Fibroblast of mammary gland (primary cell): ENCODE measurements around the gene YARS1.
"Not testable (repeated sequence)": the region's sequence is repeated elsewhere in the genome, so short reads cannot be mapped to it uniquely, and the experiment has no call there.

Experiments
- DNase-seq: peaks from one replicate; pipeline ENCODE4 v3.0.0-alpha.2; 2010; ENCODE audit warnings: low read depth
- H3K4me3 ChIP-seq: 2 replicates; pipeline ENCODE4 v1.5.1; 2011; ENCODE audit warnings: low read depth, mild to moderate bottlenecking, low read length, moderate library complexity; ENCODE audit not compliant: control insufficient read depth
- CTCF ChIP-seq: conservative IDR thresholded peaks from 2 replicates; pipeline ENCODE4 v1.5.1; 2011; ENCODE audit warnings: low read depth, low read length, inconsistent platforms; ENCODE audit not compliant: control insufficient read depth, insufficient read depth

Gene YARS1

GRCh38 chr1:32806290-32806689 is 10.9 kb downstream of the YARS1 start:
- no peak for TF ChIP-seq CTCF
- H3K4me3 ChIP-seq: no peak overlapping the region
- no peak for DNase-seq

- DNase-seq, H3K4me3 ChIP-seq: not testable (repeated sequence)
Measured at GRCh38 chr1:32804460-32804859, 12.7 kb downstream of the YARS1 start.

- no peak for TF ChIP-seq CTCF
- DNase-seq: peak; percentile 64
- H3K4me3 ChIP-seq: no peak overlapping the region
Measured at GRCh38 chr1:32801096-32801715, 16.0 kb downstream of the YARS1 start.

- H3K4me3 ChIP-seq: no peak overlapping the region
- no peak for TF ChIP-seq CTCF
- no peak for DNase-seq
Measured at GRCh38 chr1:32798679-32799416, 18.3 kb downstream of the YARS1 start.

GRCh38 chr1:32798191-32798590 is 19.0 kb downstream of the YARS1 start:
- TF ChIP-seq CTCF: no peak
- no peak overlapping the region for H3K4me3 ChIP-seq

GRCh38 chr1:32797456-32797855 is 19.7 kb downstream of the YARS1 start:
- no peak for TF ChIP-seq CTCF
- DNase-seq: no peak
- H3K4me3 ChIP-seq: no peak overlapping the region

More at GRCh38 chr1:32798191-32798590, 19.0 kb downstream of the YARS1 start:
- DNase-seq: no peak

- DNase-seq: peak; percentile 65
- H3K4me3 ChIP-seq: not testable (repeated sequence)
Measured at GRCh38 chr1:32795763-32796162, 21.4 kb downstream of the YARS1 start.
